Measurements from ENCODE around the gene ABCC8.

- TF ChIP-seq SIN3A (IDR thresholded peaks at IDR 0.05; ENCODE audit: borderline replicate concordance, low read depth, low read length) (no peak), CTCF (IDR thresholded peaks at IDR 0.05) (no peak), POLR2AphosphoS5 (IDR thresholded peaks at IDR 0.05; ENCODE audit: low read depth, low read length) (no peak), USF2 (IDR thresholded peaks at IDR 0.05; ENCODE audit: borderline replicate concordance, low read depth, low read length) (no peak)
Observed at GRCh38 chr11:17443926-17444690, 32.5 kb downstream of the ABCC8 start.

Measured in SK-N-SH (cell line).